ENCODE measurements around the gene RIPPLY1. TPM values are rescaled to one million over a fixed set of nuclear protein-coding genes. Genes with fewer than 3 reads are reported as not detected.

Gene RIPPLY1
- not detected for total RNA-seq

- no peak for DNase-seq (ENCODE audit: low read depth in 2 of 3, low spot score in 2 of 3)
These were observed at the start of gene RIPPLY1 for GRCh38 chrX:106903291-106903824. TSS of gene RIPPLY1 (minus strand) at chrX:106903341. CDS start at chrX:106903287, 54 bp downstream.

- no peak for DNase-seq (ENCODE audit: low read depth in 2 of 3, low spot score in 2 of 3)
These were observed 49.4 kb upstream of the RIPPLY1 start for GRCh38 chrX:106952538-106952937.

DNA sequence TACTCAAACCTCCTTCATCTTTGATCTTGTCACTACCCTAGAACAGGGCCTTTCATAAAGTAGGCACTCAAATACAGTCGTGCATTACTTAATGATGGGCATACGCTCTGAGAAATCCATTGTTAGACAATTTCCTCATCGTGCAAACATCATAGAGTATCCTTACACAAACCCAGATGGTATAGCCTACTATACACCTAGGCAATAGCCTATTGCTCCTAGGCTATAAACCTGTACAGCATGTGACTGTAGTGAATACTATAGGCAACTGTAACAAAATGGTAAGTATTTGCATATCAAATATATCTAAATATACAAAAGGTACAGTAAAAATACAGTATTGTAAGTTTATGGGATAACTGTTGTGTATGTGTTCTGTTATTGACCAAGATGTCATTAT is 48.9 kb upstream of the RIPPLY1 start:
- DNase-seq (ENCODE audit: low read depth in 2 of 3, low spot score in 2 of 3), result no peak

- DNase-seq (ENCODE audit: low read depth in 2 of 3, low spot score in 2 of 3), result no peak
These were observed 48.1 kb upstream of the RIPPLY1 start for GRCh38 chrX:106951230-106951629.

GRCh38 chrX:106950381-106950780 is 47.2 kb upstream of the RIPPLY1 start:
- DNase-seq (ENCODE audit: low read depth in 2 of 3, low spot score in 2 of 3), result no peak

- no peak for DNase-seq (ENCODE audit: low read depth in 2 of 3, low spot score in 2 of 3)
These were observed 46.2 kb upstream of the RIPPLY1 start for GRCh38 chrX:106949366-106949765.

DNA sequence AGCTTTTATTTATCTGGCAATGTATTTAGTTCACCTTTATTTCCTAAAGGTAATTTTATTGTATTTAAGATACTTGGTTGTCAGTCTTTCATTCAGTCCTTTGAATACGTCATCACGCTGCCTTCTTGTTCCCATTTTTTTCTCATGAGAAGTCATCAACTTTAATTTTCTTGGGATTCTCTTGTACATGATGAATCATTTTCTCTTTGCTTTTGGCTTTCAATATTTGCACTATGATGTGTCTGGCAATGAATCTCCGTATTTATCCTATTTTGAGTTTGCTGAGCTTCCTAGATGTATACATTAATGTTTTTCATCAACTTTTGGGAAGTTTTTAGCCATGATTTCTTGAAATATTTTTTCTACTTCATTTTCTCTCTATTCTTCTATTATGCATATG is 45.5 kb upstream of the RIPPLY1 start:
- no peak for DNase-seq (ENCODE audit: low read depth in 2 of 3, low spot score in 2 of 3)

DNA sequence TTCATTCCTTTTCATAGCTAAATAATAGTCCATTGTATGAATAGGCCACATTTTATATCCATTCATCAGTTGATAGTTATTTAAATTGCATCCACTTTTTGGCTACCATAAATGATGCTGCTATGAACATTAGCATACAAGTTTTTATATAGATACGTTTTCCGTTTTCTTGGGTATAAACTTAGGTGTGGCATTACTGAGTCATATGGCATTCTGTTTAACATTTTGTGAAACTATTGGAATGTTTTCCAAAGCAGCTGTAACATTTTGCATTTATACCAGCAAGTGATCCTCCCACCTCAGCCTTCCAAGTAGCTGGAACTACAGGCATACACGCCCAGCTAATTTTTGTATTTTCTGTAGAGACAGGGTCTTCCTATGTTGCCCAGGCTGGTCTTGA is 43.3 kb upstream of the RIPPLY1 start:
- DNase-seq (ENCODE audit: low read depth in 2 of 3, low spot score in 2 of 3), result no peak

GRCh38 chrX:106940068-106940467 is 36.9 kb upstream of the RIPPLY1 start:
- no peak for DNase-seq (ENCODE audit: low read depth in 2 of 3, low spot score in 2 of 3)

GRCh38 chrX:106939566-106939965 is 36.4 kb upstream of the RIPPLY1 start:
- no peak for DNase-seq (ENCODE audit: low read depth in 2 of 3, low spot score in 2 of 3)

- DNase-seq (ENCODE audit: low read depth in 2 of 3, low spot score in 2 of 3), result no peak
These were observed 33.1 kb upstream of the RIPPLY1 start for GRCh38 chrX:106936246-106936645.

DNA sequence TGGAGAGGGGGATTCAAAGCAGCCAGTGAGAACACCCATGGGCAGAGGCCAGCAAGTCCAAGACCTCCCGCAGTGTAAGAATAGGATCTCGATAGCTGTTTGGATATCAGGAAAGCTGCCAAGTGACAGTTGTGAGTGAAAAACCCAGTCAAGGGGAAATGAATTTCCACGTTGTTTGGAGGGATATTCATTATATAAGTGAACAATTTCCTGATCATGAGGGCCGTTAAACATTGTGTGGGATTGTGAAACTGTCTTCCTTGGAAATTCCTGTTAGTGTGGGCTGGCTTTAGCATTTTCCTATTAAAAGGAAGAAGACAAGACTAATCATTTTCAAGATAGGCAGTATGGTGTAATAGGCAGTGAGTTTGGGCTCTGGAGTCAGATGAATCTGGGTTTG is 32.0 kb upstream of the RIPPLY1 start:
- no peak for DNase-seq (ENCODE audit: low read depth in 2 of 3, low spot score in 2 of 3)

GRCh38 chrX:106933538-106933961 is 30.4 kb upstream of the RIPPLY1 start:
- no peak for DNase-seq (ENCODE audit: low read depth in 2 of 3, low spot score in 2 of 3)

- DNase-seq (ENCODE audit: low read depth in 2 of 3, low spot score in 2 of 3), result no peak
These were observed 29.9 kb upstream of the RIPPLY1 start for GRCh38 chrX:106932960-106933537.

DNA sequence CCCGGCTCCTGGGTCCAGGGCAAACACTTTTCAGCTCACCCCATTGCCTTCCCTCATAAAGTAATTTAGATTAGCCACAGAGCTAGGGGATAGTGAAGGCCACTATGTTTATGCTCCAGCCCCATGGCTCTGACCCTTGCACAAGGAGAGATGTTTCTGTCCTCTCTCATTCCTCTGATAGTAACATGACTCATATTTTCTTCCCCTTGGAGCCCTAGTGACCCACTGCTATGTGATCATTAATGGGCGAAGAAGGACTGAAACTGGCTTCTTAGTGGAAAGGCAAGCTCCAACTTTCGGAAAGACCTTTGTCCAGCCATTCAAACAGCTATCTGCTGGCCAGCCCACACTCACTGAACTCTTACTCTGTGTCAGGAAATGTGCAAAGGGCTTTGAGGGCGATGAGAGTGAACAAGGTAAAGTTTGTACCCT is 29.4 kb upstream of the RIPPLY1 start:
- DNase-seq (ENCODE audit: low read depth in 2 of 3, low spot score in 2 of 3), result no peak

DNA sequence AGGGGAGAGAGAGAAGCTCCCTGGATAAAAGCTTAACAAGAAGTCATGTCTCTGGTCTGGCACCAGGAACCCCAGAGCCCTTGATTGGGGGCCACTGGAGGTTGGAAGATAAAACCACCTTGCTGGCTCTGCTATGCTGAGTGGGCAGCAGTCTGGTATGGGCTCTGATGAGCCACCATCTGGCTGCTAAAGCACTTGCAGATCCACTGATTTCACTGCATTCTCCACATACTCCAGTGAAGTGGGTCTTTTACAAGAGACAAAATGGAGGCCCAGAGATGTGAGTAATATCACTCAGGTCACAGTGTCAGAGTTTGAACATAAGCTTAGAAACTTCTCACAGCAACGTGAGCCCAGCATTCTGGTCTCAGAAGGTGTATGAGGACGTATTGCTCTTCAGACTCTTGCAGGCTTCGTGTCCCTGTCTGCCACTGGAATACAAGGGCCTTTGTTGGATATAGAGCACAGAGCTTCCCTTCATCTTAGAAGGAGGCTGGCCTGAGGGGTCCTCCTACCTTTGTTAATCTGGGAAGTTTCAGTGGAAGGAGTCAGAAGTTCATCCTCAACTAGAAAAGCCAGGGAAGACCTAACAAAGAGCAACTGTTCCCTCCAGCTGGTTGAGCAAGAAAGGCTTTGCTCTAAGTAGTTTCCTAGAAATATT is 28.8 kb upstream of the RIPPLY1 start:
- no peak for DNase-seq (ENCODE audit: low read depth in 2 of 3, low spot score in 2 of 3)

- no peak for DNase-seq (ENCODE audit: low read depth in 2 of 3, low spot score in 2 of 3)
These were observed 25.1 kb upstream of the RIPPLY1 start for GRCh38 chrX:106928227-106928626.

DNA sequence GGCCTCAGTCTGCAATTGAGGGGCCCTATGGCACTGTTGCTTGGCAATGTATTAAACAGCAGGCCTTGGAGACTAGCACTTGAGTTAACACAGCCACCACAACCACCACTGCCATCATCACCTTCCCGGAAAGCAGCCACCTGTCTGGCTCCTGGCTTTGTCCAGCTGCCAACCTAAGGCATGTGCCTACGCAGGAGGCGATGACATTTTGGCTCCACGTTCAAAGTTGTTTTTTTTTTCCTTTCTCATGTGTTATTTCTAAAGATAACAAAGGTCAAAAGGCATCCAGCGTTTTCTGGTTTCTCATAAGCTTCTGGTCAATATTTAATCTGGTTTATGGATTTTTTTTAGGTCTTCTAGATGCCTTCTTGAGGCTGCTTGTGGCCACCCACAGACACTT is 24.6 kb upstream of the RIPPLY1 start:
- no peak for DNase-seq (ENCODE audit: low read depth in 2 of 3, low spot score in 2 of 3)

DNA sequence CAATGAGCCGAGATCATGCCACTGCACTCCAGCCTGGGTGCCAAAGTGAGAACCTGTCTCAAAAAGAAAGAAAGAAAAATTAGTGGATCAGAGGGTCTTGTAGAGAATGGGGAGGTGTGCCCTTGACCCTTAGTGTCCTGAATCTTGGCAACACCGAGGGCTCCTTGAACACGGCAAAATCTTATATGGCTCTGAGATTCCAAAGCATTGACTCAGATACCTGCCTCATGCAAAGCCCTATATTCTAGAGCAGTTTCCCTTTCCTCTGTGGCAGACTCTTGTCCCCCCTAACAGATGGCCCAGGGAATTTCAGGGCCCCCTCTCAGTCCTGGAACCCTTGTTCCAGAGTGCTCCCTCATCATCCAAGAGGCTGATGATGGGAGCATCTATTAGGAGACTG is 23.9 kb upstream of the RIPPLY1 start:
- DNase-seq (ENCODE audit: low read depth in 2 of 3, low spot score in 2 of 3), result no peak

DNA sequence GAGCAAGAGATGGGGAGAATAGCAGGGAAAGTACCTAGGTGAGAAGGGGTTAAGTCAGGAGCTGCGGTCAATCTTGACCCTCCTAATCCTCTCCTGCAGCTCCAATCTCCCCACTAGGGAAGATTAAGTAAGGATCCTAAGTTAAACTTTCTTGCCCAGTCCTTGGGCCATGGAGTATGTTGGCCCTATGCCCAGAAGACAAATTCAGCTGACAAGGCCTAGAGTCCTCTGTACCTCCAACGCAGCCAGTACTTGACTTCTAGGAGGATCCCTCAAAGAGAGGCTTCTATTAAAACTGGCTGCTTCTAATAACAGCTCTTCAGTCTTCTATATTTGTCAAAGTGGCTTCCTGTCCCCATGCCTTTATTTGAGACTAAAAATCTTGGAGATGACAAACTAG is 18.5 kb upstream of the RIPPLY1 start:
- no peak for DNase-seq (ENCODE audit: low read depth in 2 of 3, low spot score in 2 of 3)

GRCh38 chrX:106919932-106920452 is 16.9 kb upstream of the RIPPLY1 start, which contains the start of gene CLDN2:
TSS of gene CLDN2 (plus strand) at chrX:106920402. CDS start at chrX:106928229, 7,827 bp downstream.
- no peak for DNase-seq (ENCODE audit: low read depth in 2 of 3, low spot score in 2 of 3)

Measured in hematopoietic multipotent progenitor cell (in vitro differentiated cells).